HUES64 (cell line): ENCODE results near the gene BAIAP2.
"Not testable (repeated sequence)": the region's sequence is repeated elsewhere in the genome, so short reads cannot be mapped to it uniquely, and the experiment has no call there.

ENCODE experiments used
- H3K27ac ChIP-seq: 2 replicates; pipeline ENCODE4 v1.7.0; 2013; ENCODE audit warnings: low read depth, low read length, inconsistent platforms
- H3K27me3 ChIP-seq: 2 replicates; pipeline ENCODE4 v1.6.1; 2013; ENCODE audit warnings: mild to moderate bottlenecking, low read length; ENCODE audit not compliant: insufficient read depth
- H3K36me3 ChIP-seq: 2 replicates; pipeline ENCODE4 v1.6.1; 2013; ENCODE audit warnings: mild to moderate bottlenecking, low read length; ENCODE audit not compliant: insufficient read depth
- H3K4me1 ChIP-seq: 2 replicates; pipeline ENCODE4 v1.6.1; 2013; ENCODE audit warnings: mild to moderate bottlenecking, low read length, moderate library complexity; ENCODE audit not compliant: insufficient read depth
- H3K4me3 ChIP-seq: 2 replicates; pipeline ENCODE4 v1.5.1; 2013; ENCODE audit warnings: mild to moderate bottlenecking, low read length, moderate library complexity
- H3K9ac ChIP-seq: 2 replicates; pipeline ENCODE4 v1.6.1; 2013; ENCODE audit warnings: mild to moderate bottlenecking, low read depth, low read length
- H3K9me3 ChIP-seq: 2 replicates; pipeline ENCODE4 v1.6.1; 2013; ENCODE audit warnings: low read depth, low read length; ENCODE audit not compliant: insufficient read depth
- WGBS: fragments of 150-250, 120-280 bp; methylation state at CpG from one replicate; pipeline ENCODE4 v1.1.7; 2013; ENCODE audit warnings: missing lambda C conversion rate; 5-methylcytosine and 5-hydroxymethylcytosine counted together

BAIAP2 gene

DNA sequence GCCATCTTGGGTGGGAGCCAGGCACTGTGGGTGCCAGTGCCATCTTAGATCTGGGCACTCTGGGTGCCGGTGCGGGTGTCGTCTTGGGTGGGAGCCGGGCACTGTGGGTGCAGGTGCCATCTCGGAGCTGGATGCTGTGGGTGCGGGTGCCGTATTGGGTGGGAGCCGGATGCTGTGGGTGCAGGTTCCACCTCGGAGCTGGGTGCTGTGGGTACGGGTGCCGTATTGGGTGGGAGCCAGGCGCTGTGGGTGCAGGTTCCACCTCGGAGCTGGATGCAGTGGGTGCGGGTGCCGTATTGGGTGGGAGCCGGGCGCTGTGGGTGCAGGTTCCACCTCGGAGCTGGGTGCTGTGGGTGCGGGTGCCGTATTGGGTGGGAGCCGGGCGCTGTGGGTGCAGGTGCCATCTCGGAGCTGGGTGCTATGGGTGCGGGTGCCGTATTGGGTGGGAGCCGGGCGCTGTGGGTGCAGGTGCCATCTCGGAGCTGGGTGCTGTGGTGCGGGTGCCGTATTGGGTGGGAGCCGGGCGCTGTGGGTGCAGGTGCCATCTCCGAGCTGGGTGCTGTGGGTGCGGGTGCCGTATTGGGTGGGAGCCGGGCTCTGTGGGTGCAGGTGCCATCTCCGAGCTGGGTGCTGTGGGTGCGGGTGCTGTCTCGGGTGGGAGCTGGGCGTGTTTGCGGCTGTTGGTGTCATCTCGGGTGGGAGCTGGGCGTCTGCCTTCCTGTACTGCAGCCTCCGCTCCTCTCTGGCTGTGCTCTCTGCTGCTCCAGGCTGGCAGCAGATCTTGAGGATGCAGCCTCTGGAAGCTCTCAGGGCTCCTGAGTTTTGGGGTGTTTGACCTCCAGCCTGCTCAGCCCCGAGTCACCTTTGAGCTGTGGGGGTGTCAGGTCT, 43.3 kb downstream of the BAIAP2 start:
- not testable (repeated sequence) for H3K27me3 ChIP-seq, H3K9ac ChIP-seq, H3K9me3 ChIP-seq, H3K4me1 ChIP-seq, H3K27ac ChIP-seq, H3K36me3 ChIP-seq, H3K4me3 ChIP-seq
- 94% methylated on average over 45 of the region's 45 CpGs for WGBS

DNA sequence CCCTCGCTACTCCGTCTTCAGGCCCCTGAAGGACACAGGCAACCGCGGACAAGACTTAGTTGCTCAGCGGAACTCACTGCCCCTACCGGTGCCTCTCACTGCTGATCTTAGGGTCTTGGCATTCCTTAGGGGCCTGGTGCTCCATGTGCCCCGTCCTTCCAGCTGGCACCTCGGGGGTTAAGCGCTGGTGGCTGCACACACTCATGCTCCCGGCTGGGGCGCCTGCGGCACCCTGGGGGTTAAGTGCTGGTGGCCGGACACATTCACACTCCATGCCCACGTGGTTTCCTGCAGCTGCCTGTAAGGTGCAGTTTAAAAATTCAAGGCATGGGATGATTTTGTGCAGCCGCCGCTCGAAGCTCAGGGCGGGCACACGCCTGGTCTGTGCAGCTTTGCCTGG, 45.1 kb downstream of the BAIAP2 start:
- H3K27ac ChIP-seq: no peak overlapping the region
- H3K4me1 ChIP-seq: no peaks in the 10 kb centered on the region
- 0 out of 2 replicates have a peak, but pooled peaks cover 6% of the 10 kb centered on the region for H3K36me3 ChIP-seq
- 80% methylated on average over 19 of the region's 19 CpGs for WGBS
- no peaks in the 10 kb centered on the region for H3K9me3 ChIP-seq
- H3K27me3 ChIP-seq: no peaks in the 10 kb centered on the region
- peak overlapping the region; percentile 20; the same call in 1 of the 2 replicates for H3K9ac ChIP-seq
- no peak overlapping the region for H3K4me3 ChIP-seq

DNA sequence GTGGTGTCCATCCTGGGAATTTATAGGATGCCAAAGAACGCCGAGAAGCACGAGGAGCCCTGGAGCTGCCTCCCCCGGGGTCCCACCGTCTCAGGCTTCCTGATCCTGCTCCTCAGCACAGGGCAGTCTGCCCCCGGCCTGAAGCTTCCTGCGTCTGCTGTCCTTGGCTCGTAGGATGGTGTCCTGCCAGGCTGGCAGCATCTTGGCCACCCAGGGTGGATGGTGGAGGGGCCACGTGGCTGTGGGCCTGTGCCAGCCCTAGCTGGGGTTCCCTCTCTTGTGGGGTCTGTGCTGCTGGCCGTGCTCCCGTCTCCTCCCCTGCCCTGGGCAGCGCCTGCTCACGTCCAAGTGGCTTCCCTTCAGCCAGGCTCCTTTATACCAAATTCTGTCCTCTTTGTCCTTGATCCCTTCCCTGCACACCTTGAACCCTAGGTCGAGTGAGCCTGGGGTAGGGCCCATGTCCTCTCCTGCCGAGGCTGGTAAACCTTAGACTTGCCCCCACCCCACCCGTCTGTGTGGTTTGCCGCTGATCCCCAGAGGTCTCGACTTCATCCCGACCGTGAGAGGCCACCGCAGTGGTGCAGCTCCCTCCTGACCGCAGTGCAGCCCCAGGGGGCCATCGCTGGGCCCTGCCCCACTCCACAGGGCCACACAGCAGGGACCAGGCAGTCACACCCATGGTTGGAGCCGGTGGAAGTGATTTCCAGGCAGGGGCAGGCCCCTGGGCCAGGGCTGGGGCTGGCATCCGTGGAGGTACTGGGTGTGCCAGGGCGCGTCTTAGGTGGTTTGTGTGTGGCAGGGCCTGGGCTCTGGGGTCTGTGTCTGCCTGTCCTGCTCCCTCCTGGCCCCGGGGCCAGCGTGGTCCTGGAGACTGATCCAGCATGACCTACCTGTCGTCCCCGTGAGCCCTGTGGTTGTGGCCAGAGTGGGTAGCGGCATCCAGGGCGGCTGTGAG, 46.5 kb downstream of the BAIAP2 start:
- Histone ChIP-seq H3K4me1 (no peaks in the 10 kb centered on the region), H3K36me3 (peaks cover 12% of the 10 kb centered on the region; the same call in 1 of the 2 replicates), H3K27me3 (no peaks in the 10 kb centered on the region), H3K27ac (no peak overlapping the region), H3K9me3 (no peaks in the 10 kb centered on the region), H3K4me3 (no peak overlapping the region), H3K9ac (peak overlapping the region; percentile 11; the same call in 1 of the 2 replicates)
- 93% methylated on average over 33 of the region's 33 CpGs for WGBS

DNA sequence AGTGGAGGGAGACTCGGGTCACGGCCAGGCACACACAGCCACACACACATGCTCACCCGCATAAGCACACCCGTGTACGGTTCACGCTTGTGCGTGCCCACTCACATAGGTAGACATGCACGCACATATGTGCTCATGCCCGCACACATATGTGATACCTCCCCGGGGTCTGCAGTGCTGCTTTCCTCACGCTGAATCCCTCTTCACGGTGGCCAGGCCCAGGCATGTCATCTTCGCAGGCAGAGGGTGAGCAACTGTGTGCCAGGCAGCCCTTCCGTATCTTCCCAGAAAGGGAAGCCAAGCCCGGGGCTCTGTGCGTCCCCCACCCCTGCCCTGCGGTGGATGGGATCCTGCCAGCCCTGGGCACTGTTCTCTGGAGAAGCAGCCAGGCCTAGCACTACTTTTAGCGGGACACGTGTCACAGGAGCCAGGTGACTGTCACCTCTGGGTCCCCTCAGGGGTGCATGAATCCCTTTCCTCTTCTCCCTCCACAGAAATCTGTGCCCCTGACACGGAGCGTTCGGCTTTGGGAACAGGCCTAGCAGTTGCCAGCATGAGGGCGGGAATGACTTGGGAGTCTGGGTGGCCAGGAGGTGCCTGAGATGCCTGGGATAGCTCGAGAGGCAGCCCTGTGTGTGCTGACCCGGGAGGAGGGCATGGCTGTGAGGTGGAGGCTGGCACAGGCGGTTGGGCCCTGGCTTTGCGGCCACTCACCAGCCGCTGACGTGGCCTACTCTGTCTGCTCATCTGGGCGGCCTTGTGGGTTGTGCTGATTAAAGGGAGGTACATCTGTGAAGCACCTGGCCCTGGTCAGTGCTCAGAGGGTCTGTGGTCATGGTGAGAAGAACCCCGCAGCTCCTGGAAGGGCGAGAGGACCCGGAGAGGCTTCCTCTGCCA, 47.5 kb downstream of the BAIAP2 start:
- Histone ChIP-seq H3K9ac (no peak overlapping the region), H3K27ac (no peak overlapping the region), H3K4me1 (no peaks in the 10 kb centered on the region), H3K9me3 (no peaks in the 10 kb centered on the region), H3K27me3 (no peaks in the 10 kb centered on the region), H3K36me3 (peaks cover 18% of the 10 kb centered on the region), H3K4me3 (no peak overlapping the region)
- WGBS: 96% methylated on average over 33 of the region's 33 CpGs

DNA sequence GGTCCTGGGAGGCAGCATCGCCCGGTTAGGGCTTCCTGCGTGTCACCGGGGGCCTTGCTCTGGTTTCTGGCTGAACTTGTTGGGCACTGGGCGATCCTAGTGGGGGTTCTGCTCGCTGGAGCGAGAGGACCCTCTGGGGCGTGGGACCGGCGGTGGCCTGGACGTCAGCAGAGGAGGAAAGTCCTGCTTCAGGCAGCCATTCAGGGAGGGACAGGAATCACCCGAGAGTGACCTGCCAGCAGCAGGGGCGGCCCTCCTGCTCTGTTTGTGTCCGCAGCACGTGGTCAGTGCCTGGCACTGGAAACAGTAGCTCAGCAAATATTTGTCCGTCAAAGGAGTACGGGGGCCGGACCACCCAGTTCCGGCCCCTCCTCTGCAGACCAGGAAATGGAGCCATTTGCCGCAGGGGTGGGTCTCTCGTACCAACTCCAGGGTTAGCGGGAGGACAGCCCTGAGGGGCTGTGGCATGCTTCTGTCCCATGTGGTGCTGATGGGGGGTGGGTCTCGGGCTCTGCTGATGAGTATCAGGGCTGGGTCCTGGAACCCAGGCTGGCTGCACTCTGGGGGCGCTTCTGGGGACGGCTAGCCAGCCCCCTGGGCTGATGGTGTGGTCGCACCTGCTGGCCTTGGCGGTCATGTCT, 48.3 kb downstream of the BAIAP2 start:
- Histone ChIP-seq H3K9ac (no peak overlapping the region), H3K27ac (no peak overlapping the region), H3K36me3 (peaks cover 18% of the 10 kb centered on the region), H3K4me1 (no peaks in the 10 kb centered on the region), H3K9me3 (no peaks in the 10 kb centered on the region), H3K27me3 (no peaks in the 10 kb centered on the region), H3K4me3 (no peak overlapping the region)
- WGBS: 89% methylated on average over 27 of the region's 27 CpGs

DNA sequence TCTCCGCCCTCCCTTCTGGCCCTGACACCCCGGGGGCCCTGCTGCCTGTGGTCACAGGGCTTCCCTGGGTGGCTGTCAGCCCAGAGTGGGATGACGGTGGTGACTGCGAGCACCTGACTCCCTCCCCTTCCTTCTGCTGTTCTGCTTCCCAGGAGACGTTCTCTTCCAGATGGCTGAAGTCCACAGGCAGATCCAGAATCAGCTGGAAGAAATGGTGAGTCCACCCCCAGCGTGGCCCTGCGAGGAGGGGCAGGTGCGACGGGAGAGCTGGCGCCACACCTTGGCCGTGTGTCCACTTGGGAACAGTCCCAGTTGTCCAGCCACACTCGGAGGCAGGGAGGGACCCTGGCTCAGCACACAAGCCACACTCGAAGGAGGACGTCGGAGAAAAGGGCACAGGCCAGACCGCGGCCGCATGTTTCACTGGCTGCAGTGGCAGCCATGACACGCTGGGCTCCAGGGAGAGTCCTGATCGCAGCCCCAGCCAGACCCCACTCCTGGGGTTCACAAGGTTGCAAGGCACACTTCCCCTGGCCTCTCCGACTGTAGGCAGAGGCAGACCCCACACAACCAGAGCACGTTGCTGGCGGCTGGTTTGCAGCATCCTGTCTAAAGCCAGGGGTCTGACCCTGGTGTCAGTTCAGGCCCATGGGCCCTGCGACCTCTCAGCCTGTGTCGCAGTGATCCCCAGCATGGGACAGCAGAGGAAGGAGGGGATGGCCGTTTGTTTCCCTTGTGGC, 49.9 kb downstream of the BAIAP2 start:
- H3K4me3 ChIP-seq: no peak overlapping the region
- peaks cover 15% of the 10 kb centered on the region for H3K36me3 ChIP-seq
- WGBS: 94% methylated on average over 26 of the region's 26 CpGs
- no peaks in the 10 kb centered on the region for H3K4me1 ChIP-seq
- no peaks in the 10 kb centered on the region for H3K27me3 ChIP-seq
- H3K9ac ChIP-seq: no peak overlapping the region
- H3K27ac ChIP-seq: no peak overlapping the region
- no peaks in the 10 kb centered on the region for H3K9me3 ChIP-seq

DNA sequence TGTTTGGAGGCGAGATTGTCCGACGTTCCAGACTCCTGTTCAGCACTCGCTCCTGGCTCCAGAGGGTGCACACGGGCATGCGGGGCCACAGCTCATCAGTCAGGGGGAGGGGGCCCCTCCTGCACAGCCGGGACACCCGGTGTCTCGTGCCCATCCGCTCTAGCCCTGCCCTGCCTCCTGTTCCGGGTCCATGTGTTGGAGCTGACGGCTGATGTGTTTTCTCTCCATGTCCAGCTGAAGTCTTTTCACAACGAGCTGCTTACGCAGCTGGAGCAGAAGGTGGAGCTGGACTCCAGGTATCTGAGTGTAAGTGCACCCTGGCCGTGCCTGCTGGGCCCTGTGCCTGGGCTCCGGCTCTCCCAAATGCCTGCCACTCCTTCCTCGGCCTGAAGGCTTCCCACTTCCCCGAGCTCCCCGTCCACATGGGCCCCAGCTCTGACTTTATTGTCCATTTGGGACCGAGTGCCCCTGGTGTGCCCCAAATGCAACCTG, 50.5 kb downstream of the BAIAP2 start:
- H3K27ac ChIP-seq: no peak overlapping the region
- no peak overlapping the region for H3K4me3 ChIP-seq
- peaks cover 15% of the 10 kb centered on the region for H3K36me3 ChIP-seq
- H3K9me3 ChIP-seq: no peaks in the 10 kb centered on the region
- no peaks in the 10 kb centered on the region for H3K27me3 ChIP-seq
- H3K4me1 ChIP-seq: peaks cover 3% of the 10 kb centered on the region
- 92% methylated on average over 20 of the region's 20 CpGs for WGBS
- H3K9ac ChIP-seq: no peak overlapping the region

DNA sequence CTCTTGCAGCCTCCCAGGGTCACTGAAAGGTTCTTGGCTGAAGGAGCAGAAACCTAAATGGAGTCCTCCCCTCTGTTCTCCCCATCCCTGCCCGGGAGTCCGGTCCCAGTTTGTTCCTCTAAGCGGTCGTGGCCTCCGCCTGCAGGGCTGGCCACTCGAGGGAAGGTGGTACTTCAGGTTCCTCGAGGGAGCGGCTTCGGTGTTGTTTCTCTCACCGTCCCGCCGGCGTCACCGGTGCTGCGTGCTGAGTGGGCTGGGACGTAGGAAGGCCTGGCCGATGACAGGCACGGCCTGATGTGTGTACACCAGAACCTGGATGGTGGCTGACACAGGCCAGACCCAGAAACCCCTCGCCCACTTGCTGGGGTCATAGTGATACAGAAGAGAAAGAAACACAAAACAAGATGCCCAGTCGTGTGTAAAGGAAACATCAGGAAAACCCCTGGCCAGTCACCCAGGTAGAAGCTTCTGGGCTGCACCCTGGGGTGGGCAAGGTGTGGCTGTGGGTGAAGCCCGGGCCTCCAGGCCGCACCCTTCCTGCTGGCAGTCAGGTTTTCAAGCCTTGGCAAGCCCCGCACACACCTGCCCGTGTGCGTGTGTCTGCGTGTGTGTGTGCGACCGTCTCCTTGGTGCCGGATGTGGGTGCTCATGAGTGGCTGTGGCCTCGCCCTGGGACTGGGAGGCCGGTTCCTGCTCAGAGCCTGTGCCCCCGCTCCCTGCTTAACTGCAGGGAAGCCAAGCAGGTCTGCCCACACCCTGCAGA, 52.0 kb downstream of the BAIAP2 start:
- no peaks in the 10 kb centered on the region for H3K9me3 ChIP-seq
- no peaks in the 10 kb centered on the region for H3K27me3 ChIP-seq
- no peak overlapping the region for H3K9ac ChIP-seq
- H3K4me1 ChIP-seq: peaks cover 5% of the 10 kb centered on the region
- peaks cover 15% of the 10 kb centered on the region for H3K36me3 ChIP-seq
- H3K27ac ChIP-seq: no peak overlapping the region
- 95% methylated on average over 32 of the region's 32 CpGs for WGBS
- no peak overlapping the region for H3K4me3 ChIP-seq

DNA sequence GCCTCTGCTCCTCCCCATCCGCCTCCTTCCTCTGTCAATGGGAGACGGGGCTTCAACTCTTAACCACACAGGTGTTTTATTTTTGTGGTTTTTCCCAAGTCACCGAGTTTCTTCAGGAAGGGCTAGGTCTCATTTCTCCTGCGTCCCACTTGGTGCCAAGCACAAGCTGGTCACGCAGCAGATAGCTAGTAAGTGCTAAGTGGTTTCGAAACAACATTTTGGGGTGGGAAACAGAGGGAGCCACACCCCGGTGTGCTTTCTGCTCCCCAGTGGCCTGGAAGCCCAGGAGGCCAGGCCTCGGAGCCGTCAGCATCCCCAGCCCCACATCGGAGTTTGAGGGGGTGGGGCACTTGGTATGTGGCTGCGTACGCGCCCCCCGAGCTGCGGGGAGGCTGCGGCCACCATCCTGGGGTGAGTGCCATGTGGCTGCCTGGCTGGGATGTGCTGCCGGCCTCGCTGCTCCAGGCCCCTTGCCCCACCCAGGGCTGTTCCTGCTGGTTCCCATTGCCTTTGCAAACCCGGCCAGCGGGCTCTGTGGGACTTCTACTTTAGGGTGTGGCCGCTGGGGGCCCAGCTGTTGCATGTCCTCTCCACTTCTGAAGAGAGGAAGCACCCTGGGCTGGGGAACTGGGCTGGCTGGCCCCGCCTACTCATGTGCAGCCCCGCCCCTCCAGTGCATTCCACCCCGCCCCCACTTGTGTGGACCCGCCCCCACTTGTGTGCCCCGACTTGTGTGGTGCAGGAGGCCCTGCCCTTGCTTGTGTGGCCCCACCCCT, 55.6 kb downstream of the BAIAP2 start:
- Histone ChIP-seq H3K36me3 (peaks cover 9% of the 10 kb centered on the region), H3K4me1 (peaks cover 23% of the 10 kb centered on the region), H3K27me3 (no peaks in the 10 kb centered on the region), H3K9ac (no peak overlapping the region), H3K4me3 (no peak overlapping the region), H3K9me3 (no peaks in the 10 kb centered on the region), H3K27ac (no peak overlapping the region; the same call in 1 of the 2 replicates)
- 53% methylated on average over 24 of the region's 26 CpGs for WGBS
